ENCODE measurements around the gene LCN6. TPM values are rescaled to one million over a fixed set of nuclear protein-coding genes. Genes with fewer than 3 reads are reported as not detected.

LCN6 gene
- total and polyA plus RNA-seq, 9 of the 15 experiments (the other 6 are each of a cell fraction or from before 2014, with no cell fraction given) = 0.10 to 0.45 (median 0.37) TPM; not detected in 5

DNA sequence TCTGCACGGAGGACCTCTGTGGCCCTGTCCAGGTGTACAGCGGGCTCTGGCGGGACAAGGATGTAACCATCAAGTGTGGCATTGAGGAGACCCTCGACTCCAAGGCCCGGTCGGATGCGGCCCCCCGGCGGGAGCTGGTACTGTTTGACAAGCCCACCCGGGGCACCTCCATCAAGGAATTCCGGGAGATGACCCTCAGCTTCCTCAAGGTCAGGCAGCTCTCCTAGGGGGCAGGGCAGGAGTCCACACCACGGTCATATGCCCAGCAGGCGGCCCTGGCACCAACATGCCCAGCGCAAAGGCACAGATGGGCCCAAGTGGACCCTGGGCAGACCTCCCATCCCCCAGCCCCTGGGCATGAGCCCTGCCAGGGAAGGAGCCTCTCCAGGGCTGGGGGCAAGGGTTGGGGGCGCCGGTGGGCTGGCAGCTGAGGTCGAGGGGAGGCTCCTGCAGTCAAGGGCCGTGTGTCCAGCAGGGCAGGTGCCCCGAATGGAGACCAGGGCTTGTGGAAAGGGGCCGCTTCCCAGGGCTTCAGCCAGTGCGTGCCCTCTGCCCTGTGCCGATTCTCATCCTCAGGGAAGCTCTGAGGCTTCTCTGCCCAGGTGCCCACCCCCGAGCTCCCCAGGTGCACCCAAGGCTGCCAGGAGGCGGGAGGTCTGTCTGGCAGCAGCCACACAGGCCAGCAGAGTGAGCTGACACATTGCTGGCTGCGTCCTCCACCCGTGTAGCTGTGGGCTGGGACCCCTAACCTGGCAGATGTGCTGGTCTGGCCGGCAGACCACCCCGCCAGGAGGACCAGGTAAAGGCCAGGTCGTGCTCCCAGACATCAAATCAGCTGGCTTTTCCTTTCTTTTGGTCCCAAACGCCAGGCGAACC lies 26.0 kb downstream of the LCN6 start (continued):
- TF ChIP-seq, protein P1, sequence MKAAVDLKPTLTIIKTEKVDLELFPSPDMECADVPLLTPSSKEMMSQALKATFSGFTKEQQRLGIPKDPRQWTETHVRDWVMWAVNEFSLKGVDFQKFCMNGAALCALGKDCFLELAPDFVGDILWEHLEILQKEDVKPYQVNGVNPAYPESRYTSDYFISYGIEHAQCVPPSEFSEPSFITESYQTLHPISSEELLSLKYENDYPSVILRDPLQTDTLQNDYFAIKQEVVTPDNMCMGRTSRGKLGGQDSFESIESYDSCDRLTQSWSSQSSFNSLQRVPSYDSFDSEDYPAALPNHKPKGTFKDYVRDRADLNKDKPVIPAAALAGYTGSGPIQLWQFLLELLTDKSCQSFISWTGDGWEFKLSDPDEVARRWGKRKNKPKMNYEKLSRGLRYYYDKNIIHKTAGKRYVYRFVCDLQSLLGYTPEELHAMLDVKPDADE (conservative IDR thresholded peaks at IDR 0.05; ENCODE audit: control insufficient read depth, low read depth, low read length) = no peak
- TF ChIP-seq SRSF9 (IDR thresholded peaks at IDR 0.05; ENCODE audit: borderline replicate concordance, low read depth, low read length) (no peak), ARID2 (IDR thresholded peaks at IDR 0.05) (no peak), DNMT1 (IDR thresholded peaks at IDR 0.05) (no peak), ZBTB7A (IDR thresholded peaks at IDR 0.05; ENCODE audit: borderline replicate concordance, control insufficient read depth, low read depth, low read length) (0 out of 2 replicates have a peak, but pooled peaks have one; percentile 6), DMBX1 (CRISPR knock-in tag; IDR thresholded peaks at IDR 0.05; ENCODE audit: borderline replicate concordance) (no peak), ZNF324 (CRISPR knock-in tag; IDR thresholded peaks at IDR 0.05) (no peak)

Data from K562 (cell line).